HG03135 (cell line): Measurements from ENCODE around the gene RASA3.

Source experiments
- ATAC-seq: cut with Tn5 transposase; IDR thresholded peaks from one replicate; pipeline ENCODE4 v1.9.1; 2021; ENCODE audit warnings: mild to moderate bottlenecking, moderate library complexity; ENCODE audit not compliant: unreplicated experiment

Gene RASA3

DNA sequence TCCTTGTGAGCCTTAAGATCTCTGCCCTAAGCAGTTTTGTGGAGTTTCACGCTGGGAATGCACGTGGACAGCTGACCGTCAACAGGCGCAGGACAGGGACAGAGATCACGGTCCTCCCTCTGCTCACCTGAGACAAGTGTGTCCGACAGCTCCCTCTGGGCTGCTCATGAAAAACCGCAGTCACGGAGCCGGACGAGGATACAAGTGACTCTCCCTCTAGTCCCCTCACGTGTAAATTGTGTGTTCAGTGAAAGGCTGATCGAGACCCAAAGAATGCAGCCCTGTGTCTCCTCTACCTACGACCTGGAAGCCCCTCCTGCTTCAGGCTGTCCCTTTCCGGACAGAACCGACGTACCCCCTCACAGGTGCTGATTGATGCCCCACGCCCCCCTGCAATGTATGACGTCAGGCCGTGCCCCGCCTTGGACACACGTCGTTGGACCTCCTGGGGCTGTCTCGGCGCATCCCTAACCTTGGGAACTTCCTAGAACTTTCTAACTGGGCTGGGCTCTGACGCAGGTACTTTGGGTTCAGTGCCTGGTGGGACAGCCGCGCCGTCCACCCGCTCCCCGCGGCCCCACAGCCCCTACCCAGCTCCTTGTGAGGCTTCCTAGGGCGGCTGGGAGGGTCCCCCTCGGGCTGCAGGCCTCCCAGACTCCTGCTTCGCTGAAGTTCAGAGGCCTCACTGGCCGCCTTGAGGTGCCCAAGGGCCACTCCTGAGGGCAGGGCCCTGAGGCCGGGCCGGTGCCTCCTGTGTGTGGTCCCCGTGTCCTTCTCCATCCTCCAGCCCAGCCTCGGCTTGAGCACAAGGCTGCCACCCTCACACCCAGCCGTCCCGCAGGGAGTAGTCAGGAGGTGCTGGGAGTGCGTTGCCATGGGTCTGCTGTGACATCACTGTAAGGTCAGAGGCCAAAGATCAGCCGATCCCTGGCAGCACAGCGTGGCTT is 158.9 kb downstream of the RASA3 start, which contains the start of gene C13orf46:
C13orf46 (minus strand) TSS at position 859 of the 947 bp plus-strand sequence; CDS start at position 780, 79 bp downstream.
- ATAC-seq = no peak

DNA sequence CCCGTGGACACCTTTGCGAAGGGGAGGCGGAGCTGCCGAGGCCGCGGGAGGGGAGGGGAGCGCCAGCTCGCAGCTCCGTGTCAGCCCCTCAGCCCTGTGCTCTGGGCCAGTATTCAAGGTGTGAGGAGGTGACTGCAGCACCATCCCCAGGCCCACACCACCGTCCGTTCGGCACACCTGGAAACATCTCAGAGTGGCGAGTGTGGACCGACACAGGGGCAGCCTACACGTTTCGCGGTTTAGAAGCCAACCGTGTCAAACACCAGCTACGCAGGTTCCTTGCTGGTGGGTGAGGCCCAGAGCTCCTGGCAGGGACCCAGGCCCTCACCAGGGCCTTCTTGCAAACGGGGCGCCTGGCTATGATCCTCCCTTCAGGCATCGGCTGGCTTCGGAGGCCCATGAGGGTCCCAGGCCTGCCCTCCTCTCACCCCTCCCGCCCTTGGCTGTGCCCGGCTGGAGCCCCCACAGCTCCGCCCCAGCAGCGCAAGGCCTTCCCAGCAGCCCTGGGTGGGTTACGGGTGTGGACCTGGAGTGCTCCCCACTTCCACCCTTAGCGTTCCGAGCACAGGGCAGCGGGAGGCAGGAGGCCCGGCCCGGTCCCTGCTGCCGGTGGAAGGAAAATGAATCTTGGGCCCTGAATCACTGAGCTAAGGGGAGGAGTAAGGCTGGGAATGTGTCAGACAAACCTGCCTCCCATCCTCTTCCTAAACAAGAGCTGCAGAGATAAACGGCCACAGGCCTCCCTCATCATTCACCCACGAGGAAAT is 159.8 kb downstream of the RASA3 start:
- no peak for ATAC-seq

DNA sequence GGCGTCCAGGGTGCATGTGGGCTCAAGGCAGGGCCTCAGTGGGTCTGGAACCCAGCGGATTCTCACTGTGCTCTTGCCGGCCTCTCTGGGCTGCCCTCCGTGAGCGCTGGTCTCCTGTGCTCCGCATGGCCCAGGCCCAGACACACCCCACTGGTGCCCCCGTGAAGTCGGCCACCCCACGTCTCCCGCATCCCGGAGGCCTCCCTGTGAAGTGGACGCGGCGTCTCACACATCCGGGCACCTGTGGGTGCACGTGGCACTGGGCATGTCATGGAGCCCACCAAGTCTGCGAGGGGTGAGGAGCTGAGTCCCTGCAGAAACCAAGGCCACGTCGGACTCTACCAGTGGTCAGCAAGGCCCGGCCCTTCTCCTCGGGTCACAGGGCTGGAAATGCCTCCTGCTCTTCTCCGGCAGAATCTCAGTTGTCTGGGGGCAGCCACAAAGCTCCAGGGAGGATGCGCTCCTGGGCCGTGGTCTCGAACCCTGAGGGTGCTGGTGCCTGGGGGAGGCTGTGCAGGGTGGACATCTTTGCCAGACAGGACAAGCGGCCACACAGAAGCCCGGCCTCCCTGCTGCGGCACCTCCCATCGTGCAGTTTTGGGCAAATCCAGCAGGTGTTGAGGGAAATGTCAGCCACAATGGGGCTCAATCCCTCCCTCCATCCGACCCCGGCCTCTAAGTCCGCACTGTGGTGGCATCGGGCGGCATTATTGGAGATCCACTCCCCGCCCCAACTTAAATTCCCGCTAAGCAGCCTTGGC is 160.8 kb downstream of the RASA3 start:
- no peak for ATAC-seq

DNA sequence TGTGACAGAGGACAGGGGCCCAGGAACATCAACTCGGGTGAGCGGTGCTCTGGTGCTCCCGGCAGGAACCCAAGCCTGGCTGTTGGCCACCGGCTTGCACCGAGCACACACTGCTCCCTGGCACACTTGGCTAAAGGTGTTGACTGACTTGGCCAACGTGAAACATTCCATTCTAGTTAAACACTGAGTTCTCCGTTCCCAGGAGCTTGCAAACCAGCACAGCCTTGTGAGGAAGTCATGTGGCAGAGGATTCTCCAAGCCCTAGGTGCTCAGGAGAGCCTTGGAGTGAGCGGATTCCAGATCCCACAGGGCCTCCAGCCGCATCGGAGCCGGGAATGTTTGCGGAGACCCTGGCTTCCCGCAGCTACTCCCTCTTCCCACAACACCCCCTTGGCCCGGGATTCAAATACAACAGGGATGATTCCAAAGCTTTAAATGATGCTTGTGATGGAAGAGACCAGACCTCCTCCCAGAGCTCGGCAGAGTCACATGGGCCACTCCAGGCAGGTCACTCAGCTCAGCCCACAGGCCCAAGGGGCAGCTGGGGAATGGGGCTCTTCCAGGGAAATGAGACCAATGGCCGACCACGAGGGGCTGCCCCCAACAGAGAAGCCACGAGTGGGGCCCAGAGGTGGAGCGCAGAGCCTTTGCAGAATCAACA is 161.5 kb downstream of the RASA3 start:
- no peak for ATAC-seq

DNA sequence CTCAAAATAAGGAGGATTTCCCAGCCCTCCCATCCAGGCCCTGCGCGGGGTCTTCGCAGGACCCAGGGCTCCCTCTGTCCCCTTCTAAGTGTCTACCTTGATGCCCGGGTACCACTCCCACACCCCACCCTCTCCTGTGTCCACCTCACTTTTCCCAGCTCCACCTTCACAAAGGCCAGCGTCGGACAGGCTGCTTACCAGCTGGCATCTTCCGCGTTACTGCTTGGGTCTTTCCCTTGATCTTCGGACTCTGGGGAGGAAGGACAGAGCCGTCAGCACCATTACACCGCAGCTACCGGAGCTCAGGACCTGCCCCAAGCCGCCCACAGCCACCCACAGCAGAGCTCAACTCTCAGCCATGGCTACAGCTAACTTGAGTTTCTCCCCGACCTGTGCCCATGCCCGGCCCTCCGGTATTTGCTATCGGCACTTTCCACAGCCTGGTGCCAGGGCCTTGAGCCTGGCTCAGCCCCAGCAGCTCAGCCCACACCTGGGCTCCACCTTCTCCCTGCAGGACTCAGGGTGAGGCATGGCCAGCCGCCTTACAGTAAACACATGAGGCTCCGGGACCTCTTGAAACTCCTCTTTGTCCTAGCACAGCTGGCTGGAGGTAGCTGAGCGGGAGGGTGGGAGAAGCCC is 162.3 kb downstream of the RASA3 start:
- no peak for ATAC-seq

DNA sequence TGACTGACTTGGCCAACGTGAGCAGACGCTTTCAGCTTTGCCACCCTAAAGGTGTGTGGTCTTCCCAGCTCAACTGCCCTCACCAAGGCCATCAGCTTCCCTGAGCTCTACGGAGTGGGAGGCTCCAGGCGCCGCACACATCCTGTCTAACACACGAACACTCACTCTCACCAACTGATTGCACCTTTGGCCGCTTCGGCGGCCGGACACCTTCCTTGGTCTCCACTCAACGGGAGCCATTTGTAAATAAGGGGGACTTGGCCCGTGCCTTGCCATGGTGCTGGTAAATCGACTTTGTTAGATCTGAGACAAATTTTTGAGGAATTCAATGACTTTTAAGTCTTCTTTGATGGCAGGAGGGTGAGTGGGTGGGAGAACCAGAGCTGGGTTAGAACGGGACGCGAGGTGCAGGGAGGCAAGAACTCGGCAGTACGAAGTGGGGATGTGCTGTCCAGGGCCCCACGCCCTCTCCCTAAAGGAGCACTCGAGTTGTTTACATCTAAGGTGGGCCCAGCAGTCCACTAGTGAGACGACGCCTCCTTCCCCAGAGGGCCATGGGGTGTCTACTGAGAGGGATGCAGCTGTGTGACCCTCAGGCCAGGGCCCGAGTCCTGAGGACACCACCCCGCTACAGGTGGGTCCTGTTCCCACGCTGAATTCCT is 163.0 kb downstream of the RASA3 start:
- ATAC-seq = no peak

DNA sequence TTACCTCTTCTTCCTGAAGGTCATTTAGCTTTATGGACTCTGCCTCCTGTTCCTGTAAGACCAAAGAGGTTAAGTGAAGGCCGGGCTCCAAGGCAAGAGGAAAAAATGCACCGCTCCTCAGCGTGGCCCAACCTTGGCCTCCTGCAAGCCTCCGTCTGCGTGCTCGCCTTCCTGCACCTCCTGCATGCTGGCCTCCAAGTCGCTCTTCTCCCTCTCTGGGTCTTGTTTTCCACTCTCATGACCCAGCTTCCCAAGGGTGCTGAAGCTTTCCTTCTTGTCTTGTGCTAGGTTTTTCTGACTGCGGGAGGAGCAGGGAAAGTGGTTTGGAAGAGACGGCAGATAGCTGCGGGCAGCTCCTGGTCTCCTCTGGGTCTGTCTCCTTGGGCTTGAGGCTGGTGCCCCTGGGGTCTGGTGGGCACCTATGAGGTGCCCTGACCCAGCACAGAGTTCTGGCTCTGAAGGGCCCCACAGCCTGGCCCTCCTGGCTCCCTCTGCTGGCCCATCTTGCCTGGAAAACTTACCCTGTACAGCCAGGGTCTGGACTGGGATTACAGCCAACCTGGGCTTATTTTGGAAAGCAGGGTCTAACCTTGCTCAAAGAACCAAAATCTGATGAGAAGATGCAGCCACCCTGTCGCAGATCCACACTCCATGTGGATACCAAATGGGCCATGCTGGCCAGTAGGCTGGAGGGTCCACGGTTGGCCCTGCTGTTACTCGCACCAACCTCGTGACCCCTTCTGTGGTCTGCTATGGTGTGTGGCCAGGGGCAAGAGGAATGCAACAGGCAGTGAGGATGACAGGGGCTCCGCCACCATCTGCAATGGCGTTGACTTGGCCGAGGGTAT is 163.7 kb downstream of the RASA3 start:
- ATAC-seq = no peak

DNA sequence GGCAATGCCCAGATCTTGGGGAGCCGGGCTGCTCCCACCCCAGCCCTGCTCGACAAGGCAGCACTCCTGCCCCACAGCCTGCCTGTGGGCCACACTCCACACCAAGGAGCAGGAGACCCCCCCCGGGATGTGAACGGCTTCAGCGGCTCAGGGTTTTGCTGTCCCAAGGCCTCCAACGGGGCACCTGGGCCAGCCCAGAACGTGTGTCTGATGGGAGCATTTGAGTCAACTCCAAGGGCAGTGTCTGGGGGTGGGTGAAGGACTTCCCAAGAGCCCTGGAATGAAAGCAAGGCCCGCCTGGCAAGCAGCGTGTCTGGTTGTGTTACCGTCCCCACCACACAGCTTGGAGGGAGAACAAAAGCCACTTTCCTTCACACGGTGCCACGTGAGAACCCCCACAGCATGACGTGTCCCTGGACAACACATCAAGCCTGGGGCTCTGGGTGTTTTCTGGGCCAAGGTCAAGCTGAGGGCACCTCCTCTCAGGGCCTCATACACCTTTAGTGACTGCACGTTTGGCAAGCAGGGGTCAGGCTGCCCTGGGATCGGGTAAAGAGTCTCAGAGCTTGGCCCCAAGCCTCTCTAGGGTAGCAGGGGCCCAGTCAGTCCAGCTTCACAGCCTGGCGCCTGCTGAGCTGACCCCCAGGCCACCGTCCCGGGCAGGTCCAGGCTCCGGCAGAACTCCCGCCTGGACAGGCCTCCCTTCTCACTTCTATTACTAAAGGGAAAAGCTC is 164.5 kb downstream of the RASA3 start:
- no peak for ATAC-seq

DNA sequence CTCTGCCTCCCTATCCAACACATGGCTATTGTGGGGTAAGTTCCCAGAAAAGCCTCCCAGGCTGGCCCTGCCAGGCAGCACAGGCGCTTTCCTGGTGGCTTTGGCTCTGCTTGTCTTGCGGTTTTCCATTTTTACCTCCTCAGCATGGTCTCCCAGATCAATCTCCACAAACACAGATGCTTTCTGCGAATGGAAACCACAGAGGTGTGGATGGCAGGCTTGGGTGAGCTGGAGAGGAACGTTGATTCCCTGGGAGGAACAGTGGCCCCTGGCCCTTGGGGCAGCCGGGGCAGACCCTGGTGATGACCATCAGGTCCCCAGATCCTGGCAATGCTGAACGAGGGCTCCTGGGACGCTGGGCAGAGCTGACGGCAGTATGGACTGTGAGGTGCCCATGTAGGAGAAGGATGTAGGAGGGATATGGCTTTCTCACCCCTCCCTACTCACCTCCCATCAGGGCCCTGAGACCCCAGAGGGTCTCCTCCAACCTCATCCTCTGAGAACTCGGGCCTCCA is 165.2 kb downstream of the RASA3 start:
- no peak for ATAC-seq

DNA sequence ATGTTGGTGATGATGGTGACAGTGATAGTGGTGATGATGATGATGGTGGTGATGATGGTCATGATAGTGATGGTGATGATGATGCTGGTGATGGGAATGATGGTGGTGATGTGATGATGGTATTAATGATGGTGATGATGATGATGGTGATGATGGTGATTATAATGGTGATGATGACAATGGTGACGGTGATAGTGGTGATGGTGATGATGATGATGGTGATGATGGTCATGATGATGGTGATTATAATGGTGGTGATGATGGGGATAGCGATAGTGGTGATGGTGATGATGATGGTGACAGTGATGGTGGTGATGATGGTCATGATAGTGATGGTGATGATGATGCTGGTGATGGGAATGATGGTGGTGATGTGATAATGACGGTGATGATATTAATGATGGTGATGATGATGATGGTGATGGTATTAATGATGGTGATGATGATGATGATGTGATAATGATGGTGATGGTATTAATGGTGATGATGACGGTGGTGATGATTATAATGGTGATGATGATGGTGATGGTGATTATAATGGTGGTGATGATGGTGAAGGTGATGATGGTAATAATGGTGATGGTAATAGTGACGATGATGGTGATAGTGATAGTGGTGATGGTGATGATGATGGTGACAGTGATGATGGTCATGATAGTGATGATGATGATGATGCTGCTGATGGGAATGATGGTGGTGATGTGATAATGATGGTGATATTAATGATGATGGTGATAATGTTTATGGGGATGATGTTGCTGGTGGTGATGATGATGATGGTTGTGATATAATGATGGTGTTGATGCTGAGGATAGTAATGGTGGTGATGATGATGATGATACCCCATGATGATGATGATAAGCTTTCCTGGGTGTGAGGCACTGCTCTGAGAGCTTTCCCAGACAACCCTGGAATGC is 166.2 kb downstream of the RASA3 start:
- ATAC-seq = no peak

DNA sequence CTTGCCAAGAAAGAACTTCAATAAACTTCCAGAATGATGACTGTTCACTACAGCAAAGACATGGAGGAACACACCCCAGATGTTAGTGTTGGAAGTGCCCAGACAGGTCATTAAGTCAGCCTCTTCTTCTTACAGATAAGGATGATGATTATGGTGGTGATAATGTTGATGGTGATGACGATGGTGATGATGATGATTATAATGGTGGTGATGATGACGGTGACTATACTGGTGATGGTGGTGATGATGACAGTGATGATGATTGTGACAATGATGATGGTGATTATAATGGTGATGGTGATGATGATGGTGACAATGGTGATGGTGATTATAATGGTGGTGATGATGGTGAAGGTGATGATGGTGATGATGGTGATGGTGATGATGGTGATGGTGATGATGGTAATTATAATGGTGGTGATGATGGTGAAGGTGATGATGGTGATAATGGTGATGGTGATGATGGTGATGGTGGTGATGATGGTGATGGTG is 167.0 kb downstream of the RASA3 start:
- no peak for ATAC-seq

DNA sequence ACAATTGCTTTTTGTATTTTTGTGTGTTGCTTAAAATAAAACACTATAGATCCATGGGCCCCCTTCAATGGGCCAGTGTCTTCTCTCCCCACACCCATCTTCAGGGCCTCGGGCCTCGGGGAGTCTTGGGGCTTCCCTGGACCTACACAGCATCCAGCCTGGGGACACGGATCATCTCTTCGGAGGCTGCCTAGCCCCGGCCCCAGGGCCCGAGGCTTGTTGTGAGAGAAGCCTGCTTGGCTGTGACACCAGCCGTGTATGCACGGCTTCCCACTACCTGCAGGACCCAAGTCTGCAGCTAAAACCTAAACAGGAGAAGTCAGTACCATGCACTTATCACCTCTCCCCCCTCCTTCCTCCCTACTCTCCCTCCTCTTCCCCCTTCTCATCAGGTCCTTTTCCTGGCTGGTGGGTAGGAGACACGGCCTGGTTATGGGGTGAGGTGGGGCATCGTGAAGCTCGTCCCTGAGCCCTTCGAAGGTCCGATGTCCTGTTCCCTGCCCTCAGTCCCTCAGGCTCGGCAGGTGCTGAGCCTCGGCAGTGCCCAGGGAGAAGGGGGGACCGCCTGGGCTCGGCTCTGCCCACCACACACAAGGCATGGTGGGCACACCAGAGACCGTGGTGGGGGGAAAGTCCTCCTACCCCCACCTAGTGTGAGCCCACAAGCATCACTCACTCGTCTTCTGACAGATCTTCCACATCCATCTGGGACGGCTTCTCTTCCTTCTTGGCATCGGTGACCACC is 168.0 kb downstream of the RASA3 start:
- ATAC-seq = no peak

DNA sequence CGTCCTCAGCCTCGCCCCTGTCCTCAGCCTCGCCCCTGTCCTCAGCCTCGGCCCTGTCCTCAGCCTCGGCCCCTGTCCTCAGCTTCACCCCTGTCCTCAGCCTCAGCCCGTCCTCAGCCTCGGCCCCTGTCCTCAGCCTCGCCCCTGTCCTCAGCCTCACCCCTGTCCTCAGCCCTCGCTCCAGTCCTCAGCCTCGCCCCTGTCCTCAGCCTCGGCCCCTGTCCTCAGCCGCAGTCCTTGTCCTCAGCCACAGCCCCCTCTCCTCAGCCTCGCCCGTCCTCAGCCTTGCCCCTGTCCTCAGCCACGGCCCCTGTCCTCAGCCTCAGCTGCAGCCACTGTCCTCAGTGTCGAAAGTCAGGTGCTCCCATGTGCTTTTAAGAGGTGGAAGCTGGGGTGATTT is 169.0 kb downstream of the RASA3 start:
- ATAC-seq = no peak

DNA sequence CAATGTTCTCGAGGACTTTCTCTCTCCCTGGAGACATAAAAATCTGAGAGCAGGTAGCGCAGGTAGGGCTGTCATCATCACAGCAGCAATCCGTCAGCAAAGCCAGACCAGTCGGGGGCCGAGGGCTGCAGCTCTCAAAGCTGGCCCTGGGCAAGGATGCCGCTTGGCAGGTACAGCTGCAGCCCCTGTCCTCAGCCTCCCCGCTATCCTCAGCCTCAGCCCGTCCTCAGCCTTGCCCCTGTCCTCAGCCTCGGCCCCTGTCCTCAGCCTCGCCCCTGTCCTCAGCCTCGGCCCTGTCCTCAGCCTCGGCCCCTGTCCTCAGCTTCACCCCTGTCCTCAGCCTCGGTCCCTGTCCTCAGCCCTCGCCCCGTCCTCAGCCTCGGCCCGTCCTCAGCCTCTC is 169.4 kb downstream of the RASA3 start:
- no peak for ATAC-seq

DNA sequence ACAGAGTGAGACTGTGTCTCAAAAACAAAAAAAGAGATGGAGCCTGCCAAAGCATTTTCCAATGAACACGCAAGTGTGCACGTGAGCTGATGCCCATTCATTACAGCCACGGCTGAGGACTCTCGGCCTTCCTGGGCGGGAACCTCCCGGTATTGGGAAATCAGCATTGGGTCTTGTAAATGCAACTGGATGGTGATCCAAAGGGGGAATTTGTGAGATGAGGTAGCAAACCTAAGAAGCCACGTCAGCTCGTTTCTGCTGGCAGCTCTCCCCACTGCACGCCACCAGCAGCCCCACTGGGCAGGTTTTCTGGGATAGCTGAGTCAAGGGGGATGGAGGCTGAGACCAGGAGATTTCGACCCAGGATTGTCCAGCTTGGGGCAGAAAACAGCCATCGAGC is 170.0 kb downstream of the RASA3 start:
- no peak for ATAC-seq
